Stomach (tissue), 9 donors: Measurements from ENCODE around the gene ANKRD44. TPM values are rescaled to one million over a fixed set of nuclear protein-coding genes. Genes with fewer than 3 reads are reported as not detected.

Experiments used
- DNase-seq, 2 donors: peaks; one replicate each; pipeline versions ENCODE4 v3.0.0 to v3.0.0-alpha.2; 2013 to 2019
- H3K27ac ChIP-seq, 5 donors: fragments of 200-600 bp in 4 of 5; sonication (generic) in 4 of 5; one replicate each; pipeline ENCODE4 v1.5.1; 2013 to 2019; ENCODE audit warnings: mild to moderate bottlenecking in 1 of 5, moderate library complexity in 1 of 5
- H3K27me3 ChIP-seq, 3 donors: fragments of 200-600 bp; sonication (generic); one replicate each; pipeline ENCODE4 v1.5.1; 2017 to 2019; ENCODE audit warnings: mixed run types in 1 of 3
- H3K36me3 ChIP-seq, 4 donors: fragments of 200-600 bp; sonication (generic); 1 replicate in 3 of 4; 2 replicates in 1 of 4; pipeline ENCODE4 v1.5.1; 2016 to 2019
- H3K4me1 ChIP-seq, 4 donors: fragments of 200-600 bp; sonication (generic); one replicate each; pipeline ENCODE4 v1.5.1; 2016 to 2019
- H3K4me3 ChIP-seq, 4 donors: fragments of 200-600 bp; sonication (generic) in 3 of 4; one replicate each; pipeline ENCODE4 v1.5.1; 2016 to 2019; ENCODE audit warnings: mild to moderate bottlenecking in 1 of 4
- H3K9me3 ChIP-seq, 4 donors: fragments of 200-600 bp; sonication (generic); one replicate each; pipeline ENCODE4 v1.5.1; 2016 to 2019
- CTCF ChIP-seq, 7 experiments: fragments of 450-650 bp in 4 of 7; fragments of 200-600 bp in 3 of 7; sonication (generic) in 3 of 7; IDR thresholded peaks; one replicate each; pipeline ENCODE4 v1.5.1; 2016 to 2019; ENCODE audit warnings: antibody characterized with exemption in 7 of 7, control low read depth in 2 of 7, mild to moderate bottlenecking in 1 of 7
- EP300 ChIP-seq: sonication (generic); formaldehyde crosslinking; IDR thresholded peaks from one replicate; pipeline ENCODE4 v1.6.1; 2017; ENCODE audit warnings: antibody characterized with exemption
- POLR2A ChIP-seq, 4 donors: fragments of 450-650 bp; IDR thresholded peaks; one replicate each; pipeline ENCODE4 v1.6.1; 2016; ENCODE audit warnings: antibody characterized with exemption in 4 of 4, control low read depth in 2 of 4, mild to moderate bottlenecking in 1 of 4, moderate library complexity in 1 of 4
- POLR2AphosphoS5 ChIP-seq, 3 donors: sonication (generic); formaldehyde crosslinking; IDR thresholded peaks; one replicate each; pipeline ENCODE4 v1.6.1; 2016; ENCODE audit warnings: antibody characterized with exemption in 3 of 3
- WGBS, 5 donors: extraction: QIAGEN DNeasy Blood & Tissue Kit in 3 of 5; methylation state at CpG; one replicate each; pipeline versions ENCODE4 v1.1.5 to v1.1.7; 2013 to 2018; 5-methylcytosine and 5-hydroxymethylcytosine counted together
- intact Hi-C: fragments of 100-400 bp; cut with DNase I; formaldehyde crosslinking; loops from one replicate; pipeline ENCODE4 v1.15.1; 2023; ENCODE audit warnings: low total_unique reads
- polyA plus RNA-seq, 3 donors: library from polyadenylated mRNA; stranded (reverse); fragments of 200-250 nt; gene quantifications; one replicate each; pipeline ENCODE4 v1.2.3, GENCODE V29; 2013
- total RNA-seq, 5 donors: library from RNA; depleted of rRNA; stranded (reverse); fragments of >200 nt; gene quantifications; one replicate each; pipeline versions ENCODE4 v1.1.0 to v1.2.3, GENCODE V29; 2014 to 2016
- donor health status: healthy with polysubstance abuse.
- donor health status: Bipolar disorder and iron deficiency.
- donor health status: healthy.

Gene ANKRD44
- total and polyA plus RNA-seq, 8 donors, result 1.2 to 58.4 (median 7.0) TPM

- Histone ChIP-seq H3K27ac (peak overlapping the region in 1 of 5 donors; percentile 29), H3K4me3 (no peak overlapping the region), H3K9me3 (no peaks in the 10 kb centered on the region), H3K4me1 (peaks cover 0 to 47% (median 20%) of the 10 kb centered on the region in 4 donors), H3K27me3 (no peaks in the 10 kb centered on the region), H3K36me3 (no peaks in the 10 kb centered on the region)
- 25 to 43% (median 27%) methylated on average over 4 of the region's 4 CpGs for WGBS, 5 donors
- peak in 1 of 2 donors; percentile 90 for DNase-seq
- intact Hi-C loops, result no loop called here
- TF ChIP-seq POLR2A (IDR thresholded peaks at IDR 0.05) (no peak), POLR2AphosphoS5 (IDR thresholded peaks at IDR 0.05) (peak in 2 of 3 donors; percentile 16 to 30)
Observed at GRCh38 chr2:197273485-197273884, 37.1 kb downstream of the ANKRD44 start.

GRCh38 chr2:197270601-197271000 lies 40.0 kb downstream of the ANKRD44 start:
- Histone ChIP-seq H3K4me3 (no peak overlapping the region), H3K27ac (no peak overlapping the region), H3K27me3 (no peaks in the 10 kb centered on the region), H3K36me3 (no peaks in the 10 kb centered on the region), H3K4me1 (peaks cover 0 to 48% (median 20%) of the 10 kb centered on the region in 4 donors), H3K9me3 (no peaks in the 10 kb centered on the region)
- intact Hi-C loops, result no loop called here
- no peak for DNase-seq
- WGBS, 5 donors, result 82 to 95% (median 92%) methylated on average over 3 of the region's 3 CpGs
- TF ChIP-seq CTCF (IDR thresholded peaks at IDR 0.05) (no peak), EP300 (no peak), POLR2AphosphoS5 (IDR thresholded peaks at IDR 0.05) (no peak), POLR2A (IDR thresholded peaks at IDR 0.05) (no peak)

- no peak for TF ChIP-seq POLR2A (IDR thresholded peaks at IDR 0.05)
- TF ChIP-seq POLR2AphosphoS5 (IDR thresholded peaks at IDR 0.05), result no peak
- TF ChIP-seq CTCF (IDR thresholded peaks at IDR 0.05), result no peak
- no peak for TF ChIP-seq EP300
- H3K4me3 ChIP-seq, result no peak overlapping the region
- H3K4me1 ChIP-seq, result peaks cover 0 to 55% (median 20%) of the 10 kb centered on the region in 4 donors
- H3K27me3 ChIP-seq, result no peaks in the 10 kb centered on the region
- intact Hi-C loops, result no loop called here
- DNase-seq, result no peak
- H3K9me3 ChIP-seq, result no peaks in the 10 kb centered on the region
- no peaks in the 10 kb centered on the region for H3K36me3 ChIP-seq
- no peak overlapping the region for H3K27ac ChIP-seq
Observed at GRCh38 chr2:197269815-197270214, 40.8 kb downstream of the ANKRD44 start.

- peak in 1 of 2 donors; percentile 64 for DNase-seq
- intact Hi-C loops, result no loop called here
- H3K9me3 ChIP-seq, result no peaks in the 10 kb centered on the region
- no peak overlapping the region for H3K27ac ChIP-seq
- H3K27me3 ChIP-seq, result no peaks in the 10 kb centered on the region
- no peaks in the 10 kb centered on the region for H3K36me3 ChIP-seq
- TF ChIP-seq POLR2A (IDR thresholded peaks at IDR 0.05) (no peak), EP300 (no peak), POLR2AphosphoS5 (IDR thresholded peaks at IDR 0.05) (no peak), CTCF (IDR thresholded peaks at IDR 0.05) (no peak)
- peaks cover 0 to 56% (median 20%) of the 10 kb centered on the region in 4 donors for H3K4me1 ChIP-seq
- no peak overlapping the region for H3K4me3 ChIP-seq
- WGBS, 5 donors, result 41 to 60% (median 49%) methylated on average over 7 of the region's 7 CpGs
Observed at GRCh38 chr2:197268786-197269584, 41.6 kb downstream of the ANKRD44 start.

DNA sequence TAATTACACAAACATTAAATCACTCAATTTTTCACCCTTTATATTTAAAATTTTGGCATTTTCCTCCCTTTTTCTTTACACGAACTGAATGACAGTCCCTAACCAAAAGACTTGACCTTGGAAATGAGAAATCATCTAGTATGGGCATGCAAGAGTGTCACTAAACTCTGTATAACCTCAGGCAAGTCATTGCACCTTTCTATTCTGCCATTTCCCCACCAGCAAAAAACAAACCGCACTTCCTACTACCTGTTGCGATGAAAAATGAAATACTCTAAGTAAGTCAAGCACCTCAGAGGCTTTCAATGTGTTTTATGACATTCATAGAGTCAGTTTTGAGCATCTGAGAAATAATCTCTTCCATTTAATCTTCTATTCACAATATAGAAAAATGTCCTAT lies 44.1 kb downstream of the ANKRD44 start:
- intact Hi-C loops, result no loop called here
- Histone ChIP-seq H3K27me3 (no peaks in the 10 kb centered on the region), H3K27ac (no peak overlapping the region), H3K4me3 (no peak overlapping the region), H3K4me1 (peaks cover 0 to 64% (median 23%) of the 10 kb centered on the region in 4 donors), H3K36me3 (no peaks in the 10 kb centered on the region), H3K9me3 (no peaks in the 10 kb centered on the region)
- 60 to 81% (median 78%) methylated on average over 3 of the region's 3 CpGs for WGBS, 5 donors
- TF ChIP-seq EP300 (no peak), CTCF (IDR thresholded peaks at IDR 0.05) (no peak), POLR2AphosphoS5 (IDR thresholded peaks at IDR 0.05) (no peak), POLR2A (IDR thresholded peaks at IDR 0.05) (no peak)
- DNase-seq, result no peak
